A549 (cell line): Measurements from ENCODE around the gene SPATA45. TPM values are rescaled to one million over a fixed set of nuclear protein-coding genes. Genes with fewer than 3 reads are reported as not detected.

Source experiments
- ATAC-seq, 2 experiments: fragments of 200-7000 bp in 1 of 2; fragments of >200 bp in 1 of 2; cut with Nextera tagmentation in 1 of 2; cut with Tn5 transposase in 1 of 2; 3 replicates each; pipeline versions ENCODE4 v1.8.0 to v1.9.1; 2018 to 2020; ENCODE audit warnings: mild to moderate bottlenecking in 1 of 2, moderate library complexity in 1 of 2
- CTCF ChIA-PET: fragments of 300-600 bp; sonication (Branson Sonifier 250); formaldehyde crosslinking; extraction: SDS; loops from one replicate; lab custom pipeline; 2021; ENCODE audit warnings: antibody characterized with exemption, inconsistent platforms; lab: Yijun Ruan, JAX
- POLR2A ChIA-PET: fragments of 350-600 bp; formaldehyde crosslinking; extraction: SDS; loops from one replicate; lab custom pipeline; 2021; ENCODE audit warnings: antibody characterized with exemption, inconsistent platforms; lab: Yijun Ruan, JAX
- DNase-seq, 2 experiments: peaks; one replicate each; pipeline versions ENCODE4 v3.0.0 to v3.0.0-alpha.2; 2011 to 2016; ENCODE audit warnings: low read depth in 1 of 2, low spot score in 1 of 2
- FAIRE-seq: peaks from 2 replicates; lab custom pipeline; 2011; peaks lifted over from hg19 to GRCh38; lab: Jason Lieb, UNC
- H3K27ac ChIP-seq, 2 experiments: fragments of >200 bp; sonication (Bioruptor Twin); formaldehyde crosslinking; 3 replicates each; pipeline ENCODE4 v1.5.1; 2016 to 2017
- H3K4me1 ChIP-seq: fragments of >200 bp; sonication (Bioruptor Twin); formaldehyde crosslinking; 3 replicates; pipeline ENCODE4 v1.6.1; 2016
- H3K4me2 ChIP-seq: fragments of >200 bp; sonication (Bioruptor Twin); formaldehyde crosslinking; 3 replicates; pipeline ENCODE4 v1.6.1; 2016
- H3K4me3 ChIP-seq: fragments of >200 bp; sonication (Bioruptor Twin); formaldehyde crosslinking; 3 replicates; pipeline ENCODE4 v1.5.1; 2016
- H3K9me3 ChIP-seq: fragments of >200 bp; sonication (Bioruptor Twin); formaldehyde crosslinking; 3 replicates; pipeline ENCODE4 v1.6.1; 2016
- ATOH8 ChIP-seq: fragments of 250-450 bp; sonication (Bioruptor Pico); IDR thresholded peaks from 2 replicates; pipeline ENCODE4 v1.5.0; 2020; ENCODE audit warnings: low read depth, mild to moderate bottlenecking, moderate library complexity
- BHLHE40 ChIP-seq: IDR thresholded peaks from 2 replicates; pipeline ENCODE4 v1.6.1; 2012; ENCODE audit warnings: low read depth, low read length, inconsistent platforms
- CBX2 ChIP-seq: fragments of 200-600 bp; sonication (generic); IDR thresholded peaks from 2 replicates; pipeline ENCODE4 v1.6.1; 2016; ENCODE audit warnings: low read depth, mild to moderate bottlenecking, borderline replicate concordance
- CEBPB ChIP-seq, 2 experiments: fragments of >200 bp in 1 of 2; sonication (Bioruptor Twin) in 1 of 2; formaldehyde crosslinking in 1 of 2; IDR thresholded peaks; 2 replicates each; pipeline ENCODE4 v1.6.1; 2012 to 2016
- FOSL2 ChIP-seq, 2 experiments: fragments of 450-650 bp in 1 of 2; fragments of >200 bp in 1 of 2; sonication (Bioruptor Twin) in 1 of 2; formaldehyde crosslinking; IDR thresholded peaks; 2 replicates each; pipeline versions ENCODE4 v1.5.0 to v1.6.1; 2016 to 2020; ENCODE audit warnings: mild to moderate bottlenecking in 1 of 2, moderate library complexity in 1 of 2
- HOXB5 ChIP-seq: fragments of 250-450 bp; sonication (Bioruptor Pico); IDR thresholded peaks from 2 replicates; pipeline ENCODE4 v1.5.0; 2020; ENCODE audit warnings: mild to moderate bottlenecking, moderate library complexity
- JUN ChIP-seq, 2 experiments: fragments of >200 bp; sonication (Bioruptor Twin); formaldehyde crosslinking; IDR thresholded peaks; 2 replicates in 1 of 2; 3 replicates in 1 of 2; pipeline ENCODE4 v1.6.1; 2016 to 2017
- KDM1A ChIP-seq: fragments of 200-600 bp; sonication (generic); IDR thresholded peaks from 2 replicates; pipeline ENCODE4 v1.6.1; 2016; ENCODE audit warnings: low read depth, mild to moderate bottlenecking
- MAFK ChIP-seq: fragments of 450-650 bp; IDR thresholded peaks from 2 replicates; pipeline ENCODE4 v1.6.1; 2014; ENCODE audit not compliant: partially characterized antibody
- MAX ChIP-seq: IDR thresholded peaks from 2 replicates; pipeline ENCODE4 v1.6.1; 2012
- NR3C1 ChIP-seq: fragments of >200 bp; sonication (Bioruptor Twin); formaldehyde crosslinking; IDR thresholded peaks from 3 replicates; pipeline ENCODE4 v1.6.1; 2017
- PHF8 ChIP-seq: fragments of 200-600 bp; sonication (generic); IDR thresholded peaks from 2 replicates; pipeline ENCODE4 v1.6.1; 2016; ENCODE audit warnings: low read depth, mild to moderate bottlenecking, antibody characterized with exemption, moderate library complexity, borderline replicate concordance
- POLR2A ChIP-seq: IDR thresholded peaks from 2 replicates; pipeline ENCODE4 v1.6.1; 2012; ENCODE audit warnings: mild to moderate bottlenecking, low read length
- TFCP2L1 ChIP-seq: fragments of 250-450 bp; sonication (Bioruptor Pico); IDR thresholded peaks from 2 replicates; pipeline ENCODE4 v1.5.0; 2021; ENCODE audit warnings: mild to moderate bottlenecking
- ZC3H11A ChIP-seq: fragments of 450-650 bp; IDR thresholded peaks from 2 replicates; pipeline ENCODE4 v1.6.1; 2014; ENCODE audit warnings: antibody characterized with exemption, mild to moderate bottlenecking
- ZFP36 ChIP-seq: fragments of 450-650 bp; IDR thresholded peaks from 2 replicates; pipeline ENCODE4 v1.6.1; 2014; ENCODE audit warnings: borderline replicate concordance; ENCODE audit not compliant: partially characterized antibody
- WGBS: methylation state at CpG from one replicate; pipeline ENCODE4 v1.1.6; 2017; ENCODE audit errors: missing lambda C conversion rate; 5-methylcytosine and 5-hydroxymethylcytosine counted together
- polyA plus RNA-seq, 4 experiments: library from polyadenylated mRNA; depleted of rRNA in 3 of 4; stranded (reverse); fragments of >200 nt; fragmentation: RNase III in 1 of 4; extraction: RNeasy Plus Mini Kit Qiagen cat#74134 plus additional on column Dnase treatment in 1 of 4; gene quantifications; 2 replicates in 3 of 4; 3 replicates in 1 of 4; pipeline ENCODE4 v1.2.3, GENCODE V29; 2011 to 2017
- TF ChIP-seq, protein P1 (sequence below): fragments of >200 bp; sonication (Bioruptor Twin); formaldehyde crosslinking; IDR thresholded peaks from 3 replicates; pipeline ENCODE4 v1.5.1; 2016
- TF ChIP-seq, protein P2 (sequence below): IDR thresholded peaks from 2 replicates; pipeline ENCODE4 v1.6.1; 2012

Gene SPATA45
- polyA plus RNA-seq, 2 of the 4 experiments (the other 2 are of a cell fraction): 0.18 TPM; not detected in 1

DNA sequence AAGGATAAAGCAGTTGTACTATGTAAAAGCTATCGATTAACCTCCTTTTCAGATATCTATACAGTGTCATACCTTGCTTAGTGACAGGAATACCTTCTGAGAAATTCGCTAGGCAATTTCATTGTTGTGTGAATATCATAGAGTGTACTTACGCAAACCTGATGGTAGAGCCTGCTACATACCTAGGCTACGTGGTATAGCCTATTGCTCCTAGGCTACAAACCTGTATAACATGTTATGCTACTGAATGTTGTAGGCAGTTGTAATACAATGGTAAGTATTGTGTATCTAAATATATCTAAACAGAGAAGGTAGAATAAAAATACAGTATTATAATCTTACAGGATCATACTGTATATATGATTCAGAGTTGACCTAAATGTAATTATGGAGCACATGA is 37.1 kb upstream of the SPATA45 start:
- ChIA-PET CTCF (no interaction called here), POLR2A (no interaction called here)
- DNase-seq: no peak
- no peak overlapping the region for H3K4me2 ChIP-seq
- FAIRE-seq: no peak
- WGBS: 91% methylated on average over 4 of the region's 4 CpGs
- ATAC-seq: no peak
- H3K9me3 ChIP-seq: no peaks in the 10 kb centered on the region
- no peak overlapping the region for H3K4me3 ChIP-seq
- TF ChIP-seq, protein P1, sequence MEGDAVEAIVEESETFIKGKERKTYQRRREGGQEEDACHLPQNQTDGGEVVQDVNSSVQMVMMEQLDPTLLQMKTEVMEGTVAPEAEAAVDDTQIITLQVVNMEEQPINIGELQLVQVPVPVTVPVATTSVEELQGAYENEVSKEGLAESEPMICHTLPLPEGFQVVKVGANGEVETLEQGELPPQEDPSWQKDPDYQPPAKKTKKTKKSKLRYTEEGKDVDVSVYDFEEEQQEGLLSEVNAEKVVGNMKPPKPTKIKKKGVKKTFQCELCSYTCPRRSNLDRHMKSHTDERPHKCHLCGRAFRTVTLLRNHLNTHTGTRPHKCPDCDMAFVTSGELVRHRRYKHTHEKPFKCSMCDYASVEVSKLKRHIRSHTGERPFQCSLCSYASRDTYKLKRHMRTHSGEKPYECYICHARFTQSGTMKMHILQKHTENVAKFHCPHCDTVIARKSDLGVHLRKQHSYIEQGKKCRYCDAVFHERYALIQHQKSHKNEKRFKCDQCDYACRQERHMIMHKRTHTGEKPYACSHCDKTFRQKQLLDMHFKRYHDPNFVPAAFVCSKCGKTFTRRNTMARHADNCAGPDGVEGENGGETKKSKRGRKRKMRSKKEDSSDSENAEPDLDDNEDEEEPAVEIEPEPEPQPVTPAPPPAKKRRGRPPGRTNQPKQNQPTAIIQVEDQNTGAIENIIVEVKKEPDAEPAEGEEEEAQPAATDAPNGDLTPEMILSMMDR: no peak
- H3K27ac ChIP-seq: no peak overlapping the region
- no peaks in the 10 kb centered on the region for H3K4me1 ChIP-seq

- no peak overlapping the region for H3K4me2 ChIP-seq
- H3K4me3 ChIP-seq: no peak overlapping the region
- TF ChIP-seq ATOH8 (CRISPR knock-in tag) (no peak), NR3C1 (no peak), KDM1A (no peak), POLR2A (no peak), MAX (no peak), PHF8 (no peak), JUN (IDR thresholded peaks at IDR 0.05) (no peak), TFCP2L1 (CRISPR knock-in tag) (no peak), CBX2 (no peak), ZC3H11A (no peak), HOXB5 (CRISPR knock-in tag) (no peak), CEBPB (IDR thresholded peaks at IDR 0.05) (no peak), BHLHE40 (no peak), ZFP36 (no peak)
- TF ChIP-seq, protein P2, sequence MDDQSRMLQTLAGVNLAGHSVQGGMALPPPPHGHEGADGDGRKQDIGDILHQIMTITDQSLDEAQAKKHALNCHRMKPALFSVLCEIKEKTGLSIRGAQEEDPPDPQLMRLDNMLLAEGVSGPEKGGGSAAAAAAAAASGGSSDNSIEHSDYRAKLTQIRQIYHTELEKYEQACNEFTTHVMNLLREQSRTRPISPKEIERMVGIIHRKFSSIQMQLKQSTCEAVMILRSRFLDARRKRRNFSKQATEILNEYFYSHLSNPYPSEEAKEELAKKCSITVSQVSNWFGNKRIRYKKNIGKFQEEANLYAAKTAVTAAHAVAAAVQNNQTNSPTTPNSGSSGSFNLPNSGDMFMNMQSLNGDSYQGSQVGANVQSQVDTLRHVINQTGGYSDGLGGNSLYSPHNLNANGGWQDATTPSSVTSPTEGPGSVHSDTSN: no peak
- 92% methylated on average over 6 of the region's 6 CpGs for WGBS
- no peak for DNase-seq
- ChIA-PET POLR2A (interaction anchor here (0.7 to 1.0 kb wide), 2 partner anchors 22 to 84 kb away, joined by 3 to 6 read pairs; partner anchors contain the start of gene FLVCR1), CTCF (no interaction called here)
- H3K9me3 ChIP-seq: no peaks in the 10 kb centered on the region
- no peak for FAIRE-seq
- no peak overlapping the region for H3K27ac ChIP-seq
- no peak for ATAC-seq
- no peaks in the 10 kb centered on the region for H3K4me1 ChIP-seq
Measured at GRCh38 chr1:212879947-212880690, 32.7 kb upstream of the SPATA45 start.

DNA sequence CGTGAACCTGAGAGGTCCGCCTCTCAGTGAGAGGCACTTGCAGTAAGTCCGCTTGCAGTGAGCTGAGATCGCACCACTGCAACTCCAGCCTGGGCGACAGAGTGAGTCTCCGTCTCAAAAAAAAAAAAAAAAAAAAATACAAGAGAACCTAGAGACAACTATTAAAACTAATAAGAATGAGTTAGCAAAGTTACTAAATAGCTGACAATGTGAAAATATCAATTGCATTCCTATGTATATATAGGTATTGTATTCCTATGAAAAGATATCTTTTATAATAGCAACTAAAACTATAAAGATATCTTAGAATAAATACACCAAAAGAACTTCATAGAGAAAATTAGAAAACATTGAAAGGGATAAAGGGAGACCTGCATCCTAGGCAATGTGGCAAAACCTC is 31.0 kb upstream of the SPATA45 start:
- Histone ChIP-seq H3K27ac (no peak overlapping the region), H3K9me3 (no peaks in the 10 kb centered on the region), H3K4me1 (no peaks in the 10 kb centered on the region), H3K4me3 (no peak overlapping the region), H3K4me2 (no peak overlapping the region)
- ChIA-PET CTCF (interaction anchor here (0.6 to 0.7 kb wide), 3 partner anchors 87 to 421 kb away, joined by 3 to 4 read pairs (median 3); no protein-coding TSS in a partner anchor), POLR2A (interaction anchor here (0.7 kb wide), 1 partner anchor 87 kb away, joined by 9 read pairs; the partner anchor contains the start of genes NSL1 and TATDN3)
- DNase-seq (no peak), FAIRE-seq (no peak), ATAC-seq (no peak)
- WGBS: 96% methylated on average over 6 of the region's 6 CpGs
- TF ChIP-seq FOSL2 (IDR thresholded peaks at IDR 0.05): no peak
- no peak for TF ChIP-seq FOSL2 (CRISPR knock-in tag; IDR thresholded peaks at IDR 0.05)
- peak; percentile 18 for TF ChIP-seq MAFK
